Measurements from ENCODE around the gene MKLN1.

Gene MKLN1

DNA sequence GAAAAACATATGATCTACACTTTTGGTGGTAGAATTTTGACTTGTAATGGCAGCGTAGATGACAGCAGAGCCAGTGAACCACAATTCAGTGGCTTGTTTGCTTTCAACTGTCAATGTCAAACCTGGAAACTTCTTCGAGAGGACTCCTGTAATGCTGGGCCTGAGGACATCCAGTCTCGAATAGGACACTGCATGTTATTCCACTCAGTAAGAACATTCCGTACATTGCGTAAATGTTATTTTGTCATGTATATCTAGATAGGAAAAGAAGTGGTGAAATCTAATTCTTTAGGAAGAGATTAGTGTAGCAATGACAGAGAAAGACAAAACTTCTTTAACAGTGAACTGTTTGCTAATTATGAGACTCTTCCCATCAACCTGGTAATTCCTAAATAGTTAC lies 115.8 kb downstream of the MKLN1 start:
- ChIA-PET CTCF (interaction anchor here (1.0 kb wide), 2 partner anchors 8 to 9 kb away, joined by 3 read pairs; no protein-coding TSS in a partner anchor), POLR2A (no interaction called here)
- TF ChIP-seq, protein P1, sequence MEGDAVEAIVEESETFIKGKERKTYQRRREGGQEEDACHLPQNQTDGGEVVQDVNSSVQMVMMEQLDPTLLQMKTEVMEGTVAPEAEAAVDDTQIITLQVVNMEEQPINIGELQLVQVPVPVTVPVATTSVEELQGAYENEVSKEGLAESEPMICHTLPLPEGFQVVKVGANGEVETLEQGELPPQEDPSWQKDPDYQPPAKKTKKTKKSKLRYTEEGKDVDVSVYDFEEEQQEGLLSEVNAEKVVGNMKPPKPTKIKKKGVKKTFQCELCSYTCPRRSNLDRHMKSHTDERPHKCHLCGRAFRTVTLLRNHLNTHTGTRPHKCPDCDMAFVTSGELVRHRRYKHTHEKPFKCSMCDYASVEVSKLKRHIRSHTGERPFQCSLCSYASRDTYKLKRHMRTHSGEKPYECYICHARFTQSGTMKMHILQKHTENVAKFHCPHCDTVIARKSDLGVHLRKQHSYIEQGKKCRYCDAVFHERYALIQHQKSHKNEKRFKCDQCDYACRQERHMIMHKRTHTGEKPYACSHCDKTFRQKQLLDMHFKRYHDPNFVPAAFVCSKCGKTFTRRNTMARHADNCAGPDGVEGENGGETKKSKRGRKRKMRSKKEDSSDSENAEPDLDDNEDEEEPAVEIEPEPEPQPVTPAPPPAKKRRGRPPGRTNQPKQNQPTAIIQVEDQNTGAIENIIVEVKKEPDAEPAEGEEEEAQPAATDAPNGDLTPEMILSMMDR (IDR thresholded peaks at IDR 0.05; ENCODE audit: control extremely low read depth, extremely low read depth, low read depth, missing control alignments), result no peak
- no peak for DNase-seq (ENCODE audit: extremely low spot score)

DNA sequence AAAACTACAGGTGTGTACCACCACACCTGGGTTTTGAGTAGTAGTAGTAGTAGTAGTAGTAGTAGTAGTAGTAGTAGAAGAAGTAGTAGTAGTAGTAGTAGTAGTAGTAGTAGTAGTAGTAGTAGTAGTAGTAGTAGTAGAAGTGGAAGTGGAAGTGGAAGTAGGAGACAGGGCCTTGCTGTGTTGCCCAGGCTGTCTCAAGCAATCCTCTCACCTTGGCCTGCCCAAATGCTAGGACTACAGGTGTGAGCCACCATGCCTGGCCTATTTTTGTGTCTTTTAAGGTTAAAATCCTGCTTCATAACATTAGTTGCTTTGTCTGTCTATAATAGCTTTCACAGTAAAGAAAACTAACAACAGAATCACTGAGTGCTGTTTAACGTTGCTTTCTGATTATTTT lies 117.0 kb downstream of the MKLN1 start:
- TF ChIP-seq, protein P1 (IDR thresholded peaks at IDR 0.05; ENCODE audit: control extremely low read depth, extremely low read depth, low read depth, missing control alignments), result no peak
- ChIA-PET POLR2A (no interaction called here), CTCF (interaction anchor here (1.0 to 1.5 kb wide), 2 partner anchors 21 to 548 kb away, joined by 3 to 4 read pairs; no protein-coding TSS in a partner anchor)
- DNase-seq (ENCODE audit: extremely low spot score), result no peak

DNA sequence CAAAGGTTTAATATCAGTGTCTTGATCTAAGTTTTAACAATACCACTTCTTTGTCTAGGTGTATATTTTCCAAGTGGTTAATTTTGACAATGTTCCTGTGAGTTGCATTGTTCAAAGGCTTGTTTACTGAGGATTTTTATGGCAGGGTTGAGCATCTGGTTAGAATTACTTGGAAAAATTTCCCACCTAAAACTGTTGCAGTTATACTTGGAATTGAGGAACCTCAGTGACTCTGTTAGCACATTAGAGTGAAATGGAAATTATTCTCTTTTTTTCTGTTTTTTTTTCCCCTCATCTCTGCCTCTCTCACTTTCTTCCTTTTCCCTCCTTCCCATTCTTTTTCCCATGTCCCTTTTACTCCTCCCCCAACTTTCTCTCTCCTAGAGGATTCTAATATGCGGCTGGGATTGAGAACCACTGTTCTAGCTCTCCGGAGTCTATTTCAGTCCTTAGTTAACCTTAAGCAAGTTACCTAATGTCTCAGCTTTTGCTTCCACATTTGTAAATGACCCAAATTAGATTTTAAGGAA lies 121.8 kb downstream of the MKLN1 start:
- TF ChIP-seq, protein P1 (IDR thresholded peaks at IDR 0.05; ENCODE audit: control extremely low read depth, extremely low read depth, low read depth, missing control alignments), result no peak
- ChIA-PET POLR2A (no interaction called here), CTCF (interaction anchor here (1.9 kb wide), 1 partner anchor 10 kb away, joined by 6 read pairs; no protein-coding TSS in a partner anchor)
- DNase-seq (ENCODE audit: extremely low spot score), result no peak

DNA sequence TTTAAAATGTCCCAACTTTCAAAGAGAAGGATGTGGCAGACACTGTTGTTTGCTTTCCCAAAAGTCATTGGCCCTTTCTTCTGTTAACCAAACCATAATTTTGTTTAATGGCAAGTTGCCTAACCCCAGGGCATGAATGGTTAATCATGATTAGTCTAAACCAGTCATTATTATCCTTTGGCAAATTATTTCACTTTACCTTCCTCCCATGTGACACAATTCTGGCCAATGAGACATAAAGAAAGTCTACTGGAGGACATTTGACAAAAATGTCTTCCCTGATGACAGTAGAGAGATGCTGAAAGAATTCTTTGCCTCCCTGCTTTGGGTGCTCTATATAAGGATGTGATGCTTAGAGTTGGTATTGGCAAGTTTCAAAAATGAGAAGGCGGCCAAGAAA lies 126.8 kb downstream of the MKLN1 start:
- DNase-seq (ENCODE audit: extremely low spot score), result no peak
- ChIA-PET POLR2A (interaction anchor here (0.5 to 0.6 kb wide), 2 partner anchors 509 to 558 kb away, joined by 3 read pairs; no protein-coding TSS in a partner anchor), CTCF (interaction anchor here (1.3 kb wide), 1 partner anchor 12 kb away, joined by 3 read pairs; no protein-coding TSS in a partner anchor)
- TF ChIP-seq, protein P1 (IDR thresholded peaks at IDR 0.05; ENCODE audit: control extremely low read depth, extremely low read depth, low read depth, missing control alignments), result no peak

DNA sequence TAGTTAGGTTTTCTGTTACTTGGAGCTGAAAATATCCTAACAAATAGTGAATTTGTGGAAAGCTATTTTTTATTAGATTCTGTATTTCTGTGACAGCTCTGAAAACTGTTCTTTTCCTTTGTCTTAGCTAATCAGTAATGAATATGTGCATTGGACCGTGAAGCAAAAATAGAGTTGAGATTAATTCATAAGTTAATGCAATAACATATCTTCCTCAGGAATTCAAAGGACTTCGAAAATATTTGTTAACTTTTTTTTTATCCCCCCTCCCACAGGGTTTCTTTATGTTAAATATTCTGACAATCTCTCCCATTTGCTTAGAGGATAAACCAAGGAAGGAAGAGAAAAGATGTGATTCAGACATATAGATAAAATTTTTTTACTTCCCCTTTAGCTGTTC lies 127.3 kb downstream of the MKLN1 start:
- DNase-seq (ENCODE audit: extremely low spot score), result no peak
- ChIA-PET POLR2A (interaction anchor here (0.5 kb wide), 1 partner anchor 509 kb away, joined by 3 read pairs; no protein-coding TSS in a partner anchor), CTCF (interaction anchor here (1.3 kb wide), 1 partner anchor 12 kb away, joined by 3 read pairs; no protein-coding TSS in a partner anchor)
- TF ChIP-seq, protein P1 (IDR thresholded peaks at IDR 0.05; ENCODE audit: control extremely low read depth, extremely low read depth, low read depth, missing control alignments), result no peak

DNA sequence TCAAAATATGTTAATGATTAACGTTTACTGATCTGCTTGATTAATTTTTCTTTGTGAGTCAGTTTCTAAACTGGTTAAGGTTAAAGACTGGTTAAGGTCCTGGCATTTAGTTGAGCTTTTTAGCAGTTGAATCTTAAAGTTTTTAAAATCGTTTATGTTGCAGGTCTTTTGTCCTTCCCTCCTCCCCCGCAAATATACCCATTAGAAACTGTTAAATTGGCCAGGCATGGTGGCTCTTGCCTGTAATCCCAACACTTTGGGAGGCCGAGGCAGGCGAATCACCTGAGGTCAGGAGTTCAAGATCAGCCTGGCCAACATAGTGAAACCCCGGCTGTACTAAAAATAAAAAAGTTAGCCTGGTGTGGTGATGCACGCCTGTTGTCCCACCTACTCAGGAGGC lies 127.9 kb downstream of the MKLN1 start:
- CTCF ChIA-PET, result interaction anchor here (1.3 kb wide), 1 partner anchor 13 kb away, joined by 3 read pairs; no protein-coding TSS in a partner anchor
- POLR2A ChIA-PET, result no interaction called here
- no peak for DNase-seq (ENCODE audit: extremely low spot score)
- TF ChIP-seq, protein P1 (IDR thresholded peaks at IDR 0.05; ENCODE audit: control extremely low read depth, extremely low read depth, low read depth, missing control alignments), result no peak

All from GM10248 (cell line).